Measurements from ENCODE around the gene PLEKHJ1.

Gene PLEKHJ1

GRCh38 chr19:2195361-2195760 is 40.8 kb downstream of the PLEKHJ1 start:
- no peak for DNase-seq

DNA sequence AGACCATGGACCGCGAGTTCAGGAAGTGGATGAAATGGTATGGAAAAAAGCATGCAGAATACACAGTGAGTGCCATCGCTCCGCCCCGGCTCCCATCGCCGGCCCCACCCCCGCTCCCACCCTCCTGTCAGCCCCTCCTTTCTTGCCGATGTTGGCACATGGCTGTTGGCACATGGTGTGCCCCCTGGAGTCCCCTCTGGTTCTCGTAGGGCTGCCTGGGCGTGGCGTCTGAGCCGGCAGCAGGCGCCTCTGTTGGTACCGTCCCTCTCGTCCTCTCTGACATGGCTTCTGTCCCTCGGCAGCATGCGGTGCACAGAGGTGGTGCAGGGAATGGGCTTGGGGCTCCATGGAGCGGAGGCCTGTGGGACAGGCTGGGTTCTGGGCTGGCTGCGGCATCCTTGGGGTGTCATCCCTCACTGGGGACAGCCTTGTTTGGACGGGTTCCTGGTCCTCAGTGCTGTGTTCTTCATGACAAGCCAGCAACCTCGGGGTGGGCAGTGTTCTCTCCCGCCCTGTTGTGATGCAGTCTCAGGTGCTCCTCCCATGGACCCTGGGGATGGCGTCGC is 41.5 kb downstream of the PLEKHJ1 start:
- no peak for DNase-seq

DNA sequence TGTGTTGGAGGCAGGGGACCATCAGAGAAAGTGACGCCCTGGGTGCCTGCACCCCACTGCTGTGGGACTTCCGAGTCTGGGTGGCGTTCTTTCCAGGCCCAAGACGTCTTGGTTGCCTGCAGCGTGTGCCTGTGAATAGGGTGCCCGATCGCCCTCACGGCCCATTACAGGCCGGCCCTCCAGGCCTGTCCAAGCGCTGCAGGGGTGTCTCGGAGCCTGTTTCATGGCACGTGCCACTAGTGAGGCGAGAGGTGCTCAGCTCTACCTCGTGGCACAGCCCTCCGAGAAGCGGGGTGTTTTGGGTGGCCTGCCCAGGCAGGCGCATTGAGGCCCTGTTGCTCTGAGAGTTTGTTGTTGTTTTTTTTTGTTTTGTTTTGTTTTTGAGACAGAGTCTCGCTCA is 42.3 kb downstream of the PLEKHJ1 start:
- no peak for DNase-seq

GRCh38 chr19:2192862-2193261 is 43.3 kb downstream of the PLEKHJ1 start:
- DNase-seq, result no peak

GRCh38 chr19:2191456-2192310 is 44.4 kb downstream of the PLEKHJ1 start:
- no peak for DNase-seq

DNA sequence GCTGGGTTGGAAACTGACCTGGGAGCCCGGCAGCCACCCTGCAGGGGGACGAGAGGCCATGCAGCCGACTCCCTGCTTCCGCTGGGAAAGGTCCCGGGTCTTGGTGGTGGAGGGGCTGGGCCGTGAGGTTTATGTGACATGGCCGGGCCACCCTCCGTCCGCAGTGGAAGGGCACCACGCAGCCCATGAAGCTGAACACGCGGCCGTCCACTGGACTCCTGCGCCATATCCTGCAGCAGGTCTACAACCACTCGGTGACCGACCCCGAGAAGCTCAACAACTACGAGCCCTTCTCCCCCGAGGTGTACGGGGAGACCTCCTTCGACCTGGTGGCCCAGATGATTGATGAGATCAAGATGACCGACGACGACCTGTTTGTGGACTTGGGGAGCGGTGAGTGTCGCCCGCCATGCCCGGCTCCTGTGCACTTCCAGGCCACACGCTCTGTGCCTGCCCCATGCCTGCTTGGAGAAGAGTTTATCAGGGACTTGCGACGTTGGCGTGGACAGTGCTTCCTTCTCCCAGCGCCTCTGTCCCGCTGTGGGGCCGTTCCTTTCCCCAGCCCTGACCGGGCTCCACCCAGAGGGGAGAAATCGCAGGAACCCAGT is 45.2 kb downstream of the PLEKHJ1 start:
- no peak for DNase-seq

- no peak for DNase-seq
Observed at GRCh38 chr19:2189880-2190279, 46.2 kb downstream of the PLEKHJ1 start.

DNA sequence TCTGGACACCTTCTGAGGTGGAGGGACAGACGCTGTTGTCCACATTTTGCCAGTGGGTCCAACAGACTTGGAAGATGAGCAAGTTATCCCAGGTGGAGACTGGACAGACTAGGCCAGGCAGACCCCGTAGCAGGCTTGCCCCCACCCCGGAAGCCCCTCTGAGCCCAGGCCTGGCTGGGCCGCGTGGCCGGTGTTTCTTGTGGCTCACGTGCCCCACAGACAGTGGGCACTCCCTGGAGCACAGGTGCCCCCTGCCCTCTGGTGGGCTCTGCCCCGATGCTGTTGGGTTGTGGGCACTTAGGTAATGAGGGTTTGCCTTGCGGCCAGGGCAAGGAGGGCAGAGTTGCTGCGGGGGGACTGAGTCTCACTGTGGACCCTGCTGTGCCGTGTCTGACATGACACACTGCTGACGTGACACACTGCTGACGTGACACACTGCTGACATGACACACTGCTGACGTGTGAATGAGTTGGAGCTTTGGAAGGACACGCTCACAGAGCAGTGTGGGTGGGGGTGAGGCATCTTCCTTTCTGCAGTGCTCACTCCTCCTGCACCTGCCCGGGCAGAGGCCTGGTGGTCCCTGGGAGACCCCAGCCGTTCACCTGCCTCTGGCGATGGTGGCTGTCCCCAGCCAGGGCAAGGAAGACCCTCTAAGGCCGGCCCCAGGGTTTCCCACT is 47.3 kb downstream of the PLEKHJ1 start:
- peak; percentile 25 for DNase-seq

DNA sequence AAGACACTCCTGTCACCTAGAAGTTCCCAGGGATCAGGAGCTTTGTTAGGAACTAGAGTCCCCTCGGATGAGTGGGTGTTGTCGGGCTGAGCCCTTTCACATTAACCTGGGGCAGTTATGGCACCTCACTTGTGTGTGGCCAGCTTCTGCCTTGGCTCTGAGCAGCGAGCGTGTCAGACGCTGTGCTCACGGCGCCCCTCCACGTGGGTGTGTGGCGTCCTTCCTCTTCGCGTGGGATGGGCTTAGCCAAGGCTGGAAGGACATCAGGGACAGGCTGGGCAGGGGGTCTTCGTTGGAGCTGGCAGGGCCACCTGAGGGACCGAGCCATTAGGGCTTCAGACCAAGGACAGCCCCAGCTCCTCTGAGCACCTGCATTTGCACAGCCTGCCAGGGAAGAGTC is 49.0 kb downstream of the PLEKHJ1 start:
- no peak for DNase-seq

DNA sequence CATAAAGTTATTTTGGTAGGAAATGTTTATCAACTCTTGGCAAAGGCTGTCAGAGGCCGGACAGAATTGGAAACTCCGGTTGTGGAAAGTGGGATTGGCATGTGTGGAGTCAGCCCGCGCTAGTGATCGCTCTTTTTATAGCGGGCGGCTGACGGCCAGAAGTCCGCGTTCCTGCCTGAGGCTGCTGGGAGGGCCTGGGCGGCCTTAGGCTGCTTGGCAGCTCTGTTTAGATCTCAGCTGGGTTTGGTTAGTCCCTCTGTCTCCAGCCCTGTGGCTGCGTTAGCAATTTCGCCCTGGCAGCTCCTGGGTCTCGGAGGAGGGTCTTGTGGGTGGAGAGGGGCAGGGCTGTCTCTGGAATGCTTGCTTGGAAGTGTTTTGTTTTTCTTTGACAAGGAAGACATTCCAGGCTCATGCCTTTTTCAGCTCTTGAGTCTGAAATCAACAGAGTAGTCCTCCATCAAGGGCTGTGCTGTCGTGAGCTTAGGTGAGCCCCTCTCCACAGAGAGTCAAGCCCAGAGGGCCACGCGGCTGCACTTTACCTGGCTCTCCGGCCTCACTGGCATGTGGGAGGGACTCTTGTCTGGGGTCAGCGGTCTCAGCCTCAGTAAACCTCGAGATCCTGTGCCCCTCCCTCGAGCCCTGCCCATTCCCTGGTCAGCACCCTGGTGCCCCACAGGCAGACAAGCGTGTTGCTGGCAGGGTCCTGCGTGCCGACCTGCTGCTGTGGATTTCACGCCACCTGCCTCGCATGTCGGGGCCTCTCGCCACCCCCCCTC is 49.9 kb downstream of the PLEKHJ1 start:
- DNase-seq, result no peak

DNA sequence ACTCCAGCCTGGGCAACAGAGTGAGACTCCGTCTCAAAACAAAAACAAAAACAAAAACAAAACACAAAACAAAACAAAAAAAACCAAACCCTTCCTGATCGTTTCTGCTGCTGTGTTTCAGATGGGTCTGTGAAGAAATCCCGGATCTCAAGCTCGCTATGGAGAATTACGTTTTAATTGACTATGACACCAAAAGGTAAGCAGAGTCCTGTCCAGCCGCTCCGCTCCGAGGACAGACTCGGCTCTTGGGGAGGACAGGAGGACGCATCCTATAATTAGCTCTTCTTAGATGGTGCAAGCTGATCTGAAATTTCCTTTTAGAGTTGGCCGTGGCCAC is 50.4 kb downstream of the PLEKHJ1 start:
- no peak for DNase-seq

DNA sequence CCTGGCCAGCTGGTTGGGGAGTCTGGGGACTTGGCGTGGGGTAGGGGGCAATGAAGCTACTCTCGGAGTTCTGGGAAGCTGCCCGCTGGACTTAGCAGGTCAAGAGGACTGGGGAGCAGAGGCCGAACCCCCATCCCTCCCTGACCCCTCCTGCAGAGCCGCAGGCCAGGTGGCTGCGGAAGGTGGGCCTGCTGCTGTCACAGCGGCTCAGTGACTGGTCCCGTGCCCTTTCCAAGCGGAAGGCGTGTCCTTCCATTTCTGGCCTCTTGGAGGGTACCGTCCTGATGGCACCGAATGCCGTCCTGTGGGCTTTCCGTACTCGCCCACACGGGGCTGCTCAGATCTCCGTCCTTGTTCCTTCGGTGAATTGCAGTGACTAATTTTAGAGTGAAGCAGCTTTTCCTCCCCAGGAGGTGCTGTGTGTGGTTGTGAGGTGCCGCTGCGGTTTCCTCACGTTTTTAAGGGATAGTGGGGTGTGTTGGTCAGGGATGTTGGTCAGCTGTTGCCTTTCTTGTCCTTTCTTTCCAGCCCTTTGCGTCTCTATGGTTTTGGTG is 51.6 kb downstream of the PLEKHJ1 start:
- no peak for DNase-seq
